Osteoblast (primary cell): ENCODE results near the gene SLC5A9. TPM values are rescaled to one million over a fixed set of nuclear protein-coding genes. Genes with fewer than 3 reads are reported as not detected.

Source experiments
- DNase-seq: peaks from one replicate; pipeline ENCODE4 v3.0.0; 2011; ENCODE audit warnings: low spot score, mixed read lengths; ENCODE audit not compliant: insufficient read length; ENCODE audit errors: missing footprints
- H2AFZ ChIP-seq: 2 replicates; pipeline ENCODE4 v1.6.0; 2011; ENCODE audit warnings: mild to moderate bottlenecking, low read length
- H3K27ac ChIP-seq: 2 replicates; pipeline ENCODE4 v1.5.1; 2011; ENCODE audit warnings: mild to moderate bottlenecking, low read depth, low read length, moderate library complexity
- H3K27me3 ChIP-seq: 2 replicates; pipeline ENCODE4 v1.6.0; 2012; ENCODE audit warnings: mild to moderate bottlenecking, control low read depth, inconsistent platforms, low read length, moderate library complexity; ENCODE audit not compliant: insufficient read depth
- H3K36me3 ChIP-seq: 2 replicates; pipeline ENCODE4 v1.5.1; 2011; ENCODE audit warnings: mild to moderate bottlenecking, low read length, control low read depth, moderate library complexity; ENCODE audit not compliant: insufficient read depth
- H3K4me1 ChIP-seq: 2 replicates; pipeline ENCODE4 v1.5.1; 2011; ENCODE audit warnings: mild to moderate bottlenecking, low read length, control low read depth, moderate library complexity; ENCODE audit not compliant: insufficient read depth
- H3K4me2 ChIP-seq: 2 replicates; pipeline ENCODE4 v1.6.0; 2011; ENCODE audit warnings: mild to moderate bottlenecking, low read length; ENCODE audit not compliant: insufficient read depth
- H3K4me3 ChIP-seq: fragments of 200-600 bp; sonication (generic); 3 replicates; pipeline ENCODE4 v1.5.1; 2012; ENCODE audit warnings: mild to moderate bottlenecking, low read length, inconsistent platforms; ENCODE audit not compliant: insufficient read depth
- H3K79me2 ChIP-seq: 2 replicates; pipeline ENCODE4 v1.6.0; 2012; ENCODE audit warnings: mild to moderate bottlenecking, low read length, control low read depth, inconsistent platforms; ENCODE audit not compliant: insufficient read depth
- H3K9me3 ChIP-seq: 2 replicates; pipeline ENCODE4 v1.5.1; 2011; ENCODE audit warnings: low read depth, low read length, control low read depth
- H4K20me1 ChIP-seq: 2 replicates; pipeline ENCODE4 v1.6.0; 2012; ENCODE audit warnings: mild to moderate bottlenecking, low read length, control low read depth; ENCODE audit not compliant: insufficient read depth
- total RNA-seq: library from RNA; depleted of rRNA; stranded (reverse); fragments of >200 nt; gene quantifications from 2 replicates; pipeline ENCODE4 v1.2.3, GENCODE V29; 2012
- TF ChIP-seq, protein P1 (sequence below): IDR thresholded peaks from 2 replicates; pipeline ENCODE4 v1.5.1; 2011; ENCODE audit warnings: mild to moderate bottlenecking, low read depth, low read length, moderate library complexity; ENCODE audit errors: extremely low read depth

The SLC5A9 gene
- total RNA-seq, 1 donor, result not detected

DNA sequence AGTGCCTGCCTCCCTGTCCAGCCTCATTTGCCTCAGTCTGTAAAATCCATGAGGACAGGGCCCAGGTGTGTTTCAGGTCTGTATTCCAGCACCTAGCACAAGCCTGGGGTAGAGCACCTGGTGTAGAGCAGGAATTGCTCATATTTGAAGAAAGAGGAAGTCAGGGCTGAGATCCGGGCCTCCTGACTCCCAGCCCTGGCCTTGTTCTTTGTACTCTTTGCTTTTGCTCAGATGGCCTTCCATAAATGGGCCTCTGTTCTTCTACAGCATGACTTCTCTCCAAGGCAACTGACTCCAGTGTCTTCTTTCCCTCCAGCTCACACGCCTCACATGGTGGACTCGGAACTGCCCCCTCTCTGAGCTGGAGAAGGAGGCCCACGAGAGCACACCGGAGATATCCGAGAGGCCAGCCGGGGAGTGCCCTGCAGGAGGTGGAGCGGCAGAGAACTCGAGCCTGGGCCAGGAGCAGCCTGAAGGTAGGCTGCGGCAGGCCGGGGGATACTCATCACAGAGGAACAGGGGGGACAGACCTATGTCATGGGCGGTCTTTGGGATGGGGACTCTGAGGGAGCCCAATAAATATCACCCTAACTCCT, 19.7 kb downstream of the SLC5A9 start:
- Histone ChIP-seq H3K27me3 (no peaks in the 10 kb centered on the region), H4K20me1 (no peaks in the 10 kb centered on the region), H3K36me3 (no peaks in the 10 kb centered on the region), H2AFZ (no peak overlapping the region), H3K4me1 (no peaks in the 10 kb centered on the region), H3K4me2 (no peak overlapping the region), H3K9me3 (no peaks in the 10 kb centered on the region), H3K4me3 (no peak overlapping the region), H3K27ac (no peak overlapping the region), H3K79me2 (no peaks in the 10 kb centered on the region)
- TF ChIP-seq, protein P1, sequence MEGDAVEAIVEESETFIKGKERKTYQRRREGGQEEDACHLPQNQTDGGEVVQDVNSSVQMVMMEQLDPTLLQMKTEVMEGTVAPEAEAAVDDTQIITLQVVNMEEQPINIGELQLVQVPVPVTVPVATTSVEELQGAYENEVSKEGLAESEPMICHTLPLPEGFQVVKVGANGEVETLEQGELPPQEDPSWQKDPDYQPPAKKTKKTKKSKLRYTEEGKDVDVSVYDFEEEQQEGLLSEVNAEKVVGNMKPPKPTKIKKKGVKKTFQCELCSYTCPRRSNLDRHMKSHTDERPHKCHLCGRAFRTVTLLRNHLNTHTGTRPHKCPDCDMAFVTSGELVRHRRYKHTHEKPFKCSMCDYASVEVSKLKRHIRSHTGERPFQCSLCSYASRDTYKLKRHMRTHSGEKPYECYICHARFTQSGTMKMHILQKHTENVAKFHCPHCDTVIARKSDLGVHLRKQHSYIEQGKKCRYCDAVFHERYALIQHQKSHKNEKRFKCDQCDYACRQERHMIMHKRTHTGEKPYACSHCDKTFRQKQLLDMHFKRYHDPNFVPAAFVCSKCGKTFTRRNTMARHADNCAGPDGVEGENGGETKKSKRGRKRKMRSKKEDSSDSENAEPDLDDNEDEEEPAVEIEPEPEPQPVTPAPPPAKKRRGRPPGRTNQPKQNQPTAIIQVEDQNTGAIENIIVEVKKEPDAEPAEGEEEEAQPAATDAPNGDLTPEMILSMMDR, result no peak
- no peak for DNase-seq

GRCh38 chr1:48245106-48245505, 22.6 kb downstream of the SLC5A9 start:
- Histone ChIP-seq H3K4me2 (no peak overlapping the region), H3K9me3 (no peaks in the 10 kb centered on the region), H3K27me3 (no peaks in the 10 kb centered on the region), H3K79me2 (no peaks in the 10 kb centered on the region), H2AFZ (no peak overlapping the region), H3K4me1 (no peaks in the 10 kb centered on the region), H4K20me1 (no peaks in the 10 kb centered on the region), H3K4me3 (no peak overlapping the region), H3K27ac (no peak overlapping the region), H3K36me3 (no peaks in the 10 kb centered on the region)
- TF ChIP-seq, protein P1, result no peak
- no peak for DNase-seq

DNA sequence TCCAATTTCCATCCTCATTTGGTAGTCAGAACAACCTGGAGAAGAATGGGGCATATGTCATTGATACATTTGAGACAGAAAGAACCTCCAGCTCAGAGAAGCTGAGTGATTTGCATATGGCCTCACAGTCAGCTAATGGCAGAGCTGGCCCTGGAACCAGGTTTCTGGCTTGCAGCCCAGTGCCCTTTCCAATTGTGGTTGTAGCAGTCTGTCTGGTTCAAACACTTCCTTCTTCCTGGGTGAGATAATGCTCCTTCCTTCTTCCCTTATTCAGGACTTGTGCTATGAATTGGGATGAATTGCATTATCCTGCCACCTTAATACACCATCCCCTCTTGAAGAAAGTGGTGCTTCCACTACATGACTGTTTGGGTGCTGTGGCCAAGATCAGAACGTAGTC, 24.2 kb downstream of the SLC5A9 start:
- Histone ChIP-seq H3K36me3 (no peaks in the 10 kb centered on the region), H3K4me2 (no peak overlapping the region), H3K27me3 (no peaks in the 10 kb centered on the region), H3K27ac (no peak overlapping the region), H3K4me3 (no peak overlapping the region), H3K79me2 (no peaks in the 10 kb centered on the region), H4K20me1 (no peaks in the 10 kb centered on the region), H2AFZ (no peak overlapping the region), H3K4me1 (no peaks in the 10 kb centered on the region), H3K9me3 (no peaks in the 10 kb centered on the region)
- DNase-seq, result no peak
- TF ChIP-seq, protein P1, result no peak

GRCh38 chr1:48248356-48248755, 25.8 kb downstream of the SLC5A9 start:
- Histone ChIP-seq H4K20me1 (no peaks in the 10 kb centered on the region), H3K79me2 (no peaks in the 10 kb centered on the region), H3K4me2 (no peak overlapping the region), H3K4me3 (no peak overlapping the region), H3K27ac (no peak overlapping the region), H3K4me1 (no peaks in the 10 kb centered on the region), H3K36me3 (no peaks in the 10 kb centered on the region), H2AFZ (no peak overlapping the region), H3K27me3 (no peaks in the 10 kb centered on the region), H3K9me3 (no peaks in the 10 kb centered on the region)
- TF ChIP-seq, protein P1, result no peak
- DNase-seq, result no peak
